Erythroblast (primary cell): ENCODE data around the gene POU2F2.

Source experiments
- DNase-seq, 2 experiments: peaks; one replicate each; lab custom pipeline; 2025; lab: John Stamatoyannopoulos, UW
- GATA1 ChIP-seq: IDR thresholded peaks from 2 replicates; pipeline ENCODE4 v1.6.1; 2011; ENCODE audit warnings: low read depth, mild to moderate bottlenecking, control low read depth, low read length, moderate library complexity
- POLR2A ChIP-seq: IDR thresholded peaks from 2 replicates; pipeline ENCODE4 v1.6.1; 2011; ENCODE audit warnings: mild to moderate bottlenecking, low read length

The POU2F2 gene

DNA sequence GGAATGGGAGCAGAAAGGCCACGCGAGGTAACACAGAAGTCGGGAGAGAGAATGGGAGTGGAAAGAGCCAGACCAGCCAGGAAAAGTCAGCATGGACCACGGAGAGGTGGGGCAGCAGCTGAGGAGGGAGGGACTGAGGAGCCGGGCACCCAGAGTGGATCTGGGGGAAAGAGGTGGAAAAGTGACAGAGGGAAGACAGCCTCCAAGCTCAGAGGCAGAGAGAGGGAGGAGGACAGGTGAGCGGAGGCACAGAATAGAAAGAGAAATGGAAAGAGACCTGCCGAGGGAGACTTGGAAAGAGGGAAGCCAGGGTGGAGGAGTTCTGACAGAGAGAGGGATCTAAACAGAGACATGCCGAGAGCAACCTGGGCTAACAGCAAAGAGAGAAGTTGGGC lies 63.9 kb downstream of the POU2F2 start:
- no peak for DNase-seq
- TF ChIP-seq POLR2A: no peak
- no peak for TF ChIP-seq GATA1

- TF ChIP-seq POLR2A: no peak
- no peak for TF ChIP-seq GATA1
- DNase-seq: no peak
These were observed 64.8 kb downstream of the POU2F2 start for GRCh38 chr19:42067315-42067888.

- no peak for DNase-seq
- TF ChIP-seq GATA1 (no peak), POLR2A (no peak)
These were observed 66.0 kb downstream of the POU2F2 start for GRCh38 chr19:42066075-42066754.

GRCh38 chr19:42065511-42065910 lies 66.7 kb downstream of the POU2F2 start:
- TF ChIP-seq GATA1 (no peak), POLR2A (no peak)
- DNase-seq: no peak

DNA sequence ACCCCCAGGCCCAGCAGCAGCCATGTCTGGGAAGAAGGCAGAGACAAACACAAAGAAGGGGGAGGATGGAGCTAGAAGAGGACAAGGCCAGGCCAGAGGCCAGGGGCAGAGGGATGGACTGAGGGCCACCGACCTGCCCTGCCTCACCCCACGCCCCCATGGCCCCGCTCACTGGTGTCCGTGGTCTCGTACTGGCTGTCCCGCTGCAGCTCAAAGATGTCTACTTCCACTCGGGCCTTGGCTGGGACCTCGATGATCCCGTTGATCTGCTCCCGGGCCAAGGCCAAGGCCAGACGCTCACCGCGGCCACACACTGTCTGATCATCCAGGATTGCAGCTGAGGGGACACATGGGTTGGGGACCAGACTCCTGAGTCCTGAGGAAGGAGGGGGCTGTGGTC lies 67.2 kb downstream of the POU2F2 start:
- no peak for TF ChIP-seq POLR2A
- DNase-seq: no peak

- DNase-seq: no peak
- TF ChIP-seq POLR2A (no peak), GATA1 (no peak)
These were observed 67.8 kb downstream of the POU2F2 start for GRCh38 chr19:42064432-42064831.

DNA sequence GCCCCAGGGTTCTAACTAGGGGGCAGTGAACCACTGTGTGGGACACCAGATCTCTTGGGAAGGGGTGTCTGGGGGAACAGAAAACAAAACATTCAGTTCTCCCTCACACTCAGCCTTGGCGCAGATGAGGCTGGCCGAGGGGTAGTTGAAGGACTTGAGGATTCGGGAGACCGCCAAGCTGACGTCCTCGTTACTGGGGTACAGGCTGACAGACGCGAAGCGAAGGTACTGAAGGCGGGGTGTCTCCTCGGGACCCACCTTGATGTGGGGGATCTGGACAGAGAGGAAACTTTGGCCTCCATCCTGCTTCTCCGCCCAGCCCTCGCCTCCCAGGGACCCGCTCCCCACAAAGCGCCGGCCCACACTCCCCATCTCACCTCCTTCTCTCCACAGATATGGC lies 69.9 kb downstream of the POU2F2 start:
- DNase-seq: no peak
- TF ChIP-seq GATA1: no peak
- TF ChIP-seq POLR2A: no peak

DNA sequence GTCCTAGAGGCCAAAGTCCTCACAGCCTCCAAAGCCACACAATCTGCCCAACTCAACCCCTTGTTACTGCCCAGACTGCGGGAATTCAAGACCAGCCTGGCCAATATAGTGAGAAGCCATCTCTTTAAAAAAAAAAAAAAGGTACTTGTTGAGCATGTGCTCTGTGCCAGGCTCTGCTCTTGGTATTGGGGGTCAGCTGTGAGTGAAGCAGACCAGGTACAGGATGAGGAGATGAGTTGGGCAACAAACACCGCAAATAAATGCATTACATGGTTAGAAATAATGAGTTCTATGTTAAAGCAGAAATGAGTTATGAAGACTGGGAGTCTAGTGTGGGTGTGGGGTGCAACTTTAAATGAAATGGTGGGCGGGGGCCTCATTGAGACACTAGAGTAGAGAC lies 72.1 kb downstream of the POU2F2 start:
- TF ChIP-seq GATA1 (no peak), POLR2A (no peak)
- no peak for DNase-seq

- TF ChIP-seq GATA1 (no peak), POLR2A (no peak)
- no peak for DNase-seq
These were observed 73.0 kb downstream of the POU2F2 start for GRCh38 chr19:42059196-42059595.

- TF ChIP-seq GATA1 (no peak), POLR2A (no peak)
- DNase-seq: no peak
These were observed 74.4 kb downstream of the POU2F2 start for GRCh38 chr19:42057846-42058245.

DNA sequence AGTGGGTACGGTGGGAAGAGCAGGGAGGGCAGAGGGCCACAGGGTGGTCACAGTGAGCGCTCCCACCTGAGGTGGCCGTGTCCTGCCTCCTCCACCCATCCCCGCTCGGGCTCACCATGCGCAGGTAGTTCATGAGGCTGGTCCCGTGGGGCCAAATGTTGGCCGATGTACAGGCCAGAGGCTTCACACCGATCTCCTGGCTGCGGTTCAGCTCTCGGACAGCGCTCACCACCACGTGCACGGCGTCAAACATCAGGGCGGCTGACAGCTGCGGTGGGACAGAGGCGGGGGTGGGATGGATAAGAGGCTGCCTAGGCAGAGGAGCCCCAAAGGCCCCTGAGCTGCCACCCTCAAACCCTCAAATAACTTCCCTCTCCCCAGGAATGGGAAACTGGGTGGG lies 78.0 kb downstream of the POU2F2 start:
- TF ChIP-seq GATA1 (no peak), POLR2A (no peak)
- DNase-seq: no peak

- TF ChIP-seq POLR2A: no peak
- TF ChIP-seq GATA1: no peak
- no peak for DNase-seq
These were observed 79.0 kb downstream of the POU2F2 start for GRCh38 chr19:42053037-42053935.

GRCh38 chr19:42052241-42052863 lies 79.9 kb downstream of the POU2F2 start:
- DNase-seq: no peak
- no peak for TF ChIP-seq POLR2A
- TF ChIP-seq GATA1: no peak
